Measurements from ENCODE around the gene ZZZ3. TPM values are rescaled to one million over a fixed set of nuclear protein-coding genes. Genes with fewer than 3 reads are reported as not detected.

The ZZZ3 gene
- polyA plus RNA-seq, 1 of the 3 experiments (the other 2 are of a cell fraction) = 14.2 TPM

GRCh38 chr1:77639557-77640069 is 42.8 kb downstream of the ZZZ3 start:
- Histone ChIP-seq H3K79me2 (ENCODE audit: insufficient read depth) (peaks cover 70% of the 10 kb centered on the region), H3K4me3 (ENCODE audit: low read depth in 2 of 2, low read length in 1 of 2) (no peak overlapping the region), H3K9me3 (no peaks in the 10 kb centered on the region), H3K27me3 (ENCODE audit: insufficient read depth) (no peaks in the 10 kb centered on the region), H2AFZ (ENCODE audit: low read depth) (no peak overlapping the region), H3K4me1 (ENCODE audit: control insufficient read depth in 1 of 2, insufficient read depth in 2 of 2, low read depth in 1 of 2, low read length in 1 of 2) (peaks cover 0 to 6% of the 10 kb centered on the region in 2 experiments; a peak in 2 of 4 replicates), H4K20me1 (ENCODE audit: insufficient read depth) (no peaks in the 10 kb centered on the region), H3K9me2 (no peaks in the 10 kb centered on the region), H3K9ac (no peak overlapping the region), H3F3A (replicated peaks; ENCODE audit: insufficient read depth) (peaks cover 14% of the 10 kb centered on the region), H3K36me3 (replicated peaks in 1 of 2; ENCODE audit: control insufficient read depth in 1 of 2, insufficient read depth in 2 of 2, low read length in 1 of 2) (peaks cover 35 to 44% of the 10 kb centered on the region in 2 experiments), H3K27ac (ENCODE audit: low read depth in 2 of 2, low read length in 1 of 2) (no peak overlapping the region), H3K4me2 (no peak overlapping the region)
- DNase-seq = no peak
- POLR2A ChIA-PET = no interaction called here
- 96% methylated on average over 4 of the region's 4 CpGs for WGBS (ENCODE audit: low lambda C conversion rate)
- TF ChIP-seq PBX3 (IDR thresholded peaks at IDR 0.05) (no peak), EP300 (IDR thresholded peaks at IDR 0.05; ENCODE audit: borderline replicate concordance in 1 of 2, low read depth in 1 of 2, low read length in 1 of 2) (no peak), MEF2A (IDR thresholded peaks at IDR 0.05; ENCODE audit: borderline replicate concordance, low read depth) (no peak), TAF1 (IDR thresholded peaks at IDR 0.05; ENCODE audit: borderline replicate concordance, low read depth, low read length) (no peak), CTCF (IDR thresholded peaks at IDR 0.05) (no peak), FOSL2 (IDR thresholded peaks at IDR 0.05; ENCODE audit: borderline replicate concordance, low read depth) (no peak), CHD2 (IDR thresholded peaks at IDR 0.05; ENCODE audit: low read length, partially characterized antibody) (no peak), RCOR1 (IDR thresholded peaks at IDR 0.05; ENCODE audit: low read length) (no peak), NFIC (IDR thresholded peaks at IDR 0.05; ENCODE audit: borderline replicate concordance) (no peak), MAX (IDR thresholded peaks at IDR 0.05; ENCODE audit: low read depth) (no peak)
- CTCF ChIA-PET = no interaction called here

- DNase-seq = no peak
- Histone ChIP-seq H3K27me3 (ENCODE audit: insufficient read depth) (no peaks in the 10 kb centered on the region), H3K9me3 (no peaks in the 10 kb centered on the region), H4K20me1 (ENCODE audit: insufficient read depth) (no peaks in the 10 kb centered on the region), H2AFZ (ENCODE audit: low read depth) (no peak overlapping the region), H3K4me1 (ENCODE audit: control insufficient read depth in 1 of 2, insufficient read depth in 2 of 2, low read depth in 1 of 2, low read length in 1 of 2) (peaks cover 0 to 6% of the 10 kb centered on the region in 2 experiments; a peak in 2 of 4 replicates), H3K4me2 (no peak overlapping the region), H3K79me2 (ENCODE audit: insufficient read depth) (peaks cover 67% of the 10 kb centered on the region), H3F3A (replicated peaks; ENCODE audit: insufficient read depth) (peaks cover 14% of the 10 kb centered on the region), H3K9ac (no peak overlapping the region), H3K27ac (ENCODE audit: low read depth in 2 of 2, low read length in 1 of 2) (peak overlapping the region in 1 of 2 experiments; percentile 22; a peak in 1 of 4 replicates), H3K4me3 (ENCODE audit: low read depth in 2 of 2, low read length in 1 of 2) (no peak overlapping the region), H3K36me3 (replicated peaks in 1 of 2; ENCODE audit: control insufficient read depth in 1 of 2, insufficient read depth in 2 of 2, low read length in 1 of 2) (peaks cover 39 to 49% of the 10 kb centered on the region in 2 experiments), H3K9me2 (no peaks in the 10 kb centered on the region)
- 56% methylated on average over 3 of the region's 3 CpGs for WGBS (ENCODE audit: low lambda C conversion rate)
- CTCF ChIA-PET = no interaction called here
- POLR2A ChIA-PET = interaction anchor here (0.7 kb wide), 1 partner anchor 420 kb away, joined by 4 read pairs; no protein-coding TSS in a partner anchor
- no peak for TF ChIP-seq ELF1 (IDR thresholded peaks at IDR 0.05)
- TF ChIP-seq NRF1 (IDR thresholded peaks at IDR 0.05; ENCODE audit: low read depth, low read length) = no peak
- no peak for TF ChIP-seq FOSL2 (IDR thresholded peaks at IDR 0.05; ENCODE audit: borderline replicate concordance, low read depth)
These were observed 43.4 kb downstream of the ZZZ3 start for GRCh38 chr1:77639056-77639455.

Data from SK-N-SH (cell line).